Liver (tissue), 9 donors: ENCODE data around the gene FXYD2. TPM values are rescaled to one million over a fixed set of nuclear protein-coding genes. Genes with fewer than 3 reads are reported as not detected.

ENCODE experiments used
- DNase-seq: peaks from one replicate; pipeline ENCODE4 v3.0.0-alpha.2; 2017; ENCODE audit warnings: low spot score
- H3K27ac ChIP-seq, 2 donors: one replicate each; pipeline ENCODE4 v1.7.0; 2013; ENCODE audit warnings: inconsistent platforms in 2 of 2, low read length in 2 of 2, control low read depth in 1 of 2, low read depth in 1 of 2, mild to moderate bottlenecking in 1 of 2
- H3K27me3 ChIP-seq, 4 donors: one replicate each; pipeline versions ENCODE4 v1.6.1 to v1.7.0; 2013; ENCODE audit warnings: low read length in 3 of 4, inconsistent platforms in 1 of 4, mild to moderate bottlenecking in 1 of 4, moderate library complexity in 1 of 4; ENCODE audit not compliant: control insufficient read depth in 4 of 4, insufficient read depth in 4 of 4
- H3K36me3 ChIP-seq, 4 donors: one replicate each; pipeline versions ENCODE4 v1.6.1 to v1.7.0; 2013; ENCODE audit warnings: low read length in 3 of 4, mild to moderate bottlenecking in 3 of 4, low read depth in 1 of 4, moderate library complexity in 1 of 4; ENCODE audit not compliant: control insufficient read depth in 4 of 4, insufficient read depth in 3 of 4
- H3K4me1 ChIP-seq, 4 donors: one replicate each; pipeline versions ENCODE4 v1.6.1 to v1.7.0; 2013; ENCODE audit warnings: low read length in 3 of 4, mild to moderate bottlenecking in 3 of 4, moderate library complexity in 1 of 4; ENCODE audit not compliant: control insufficient read depth in 4 of 4, insufficient read depth in 4 of 4
- H3K4me3 ChIP-seq, 3 donors: one replicate each; pipeline versions ENCODE4 v1.6.1 to v1.7.0; 2013; ENCODE audit warnings: low read length in 3 of 3, control low read depth in 1 of 3, low read depth in 1 of 3, mild to moderate bottlenecking in 1 of 3
- H3K9ac ChIP-seq, 2 donors: one replicate each; pipeline ENCODE4 v1.7.0; 2013; ENCODE audit warnings: low read length in 2 of 2, mild to moderate bottlenecking in 2 of 2, moderate library complexity in 2 of 2, control low read depth in 1 of 2, low read depth in 1 of 2
- H3K9me3 ChIP-seq, 4 donors: one replicate each; pipeline versions ENCODE4 v1.6.1 to v1.7.0; 2013; ENCODE audit warnings: low read length in 3 of 4; ENCODE audit not compliant: control insufficient read depth in 4 of 4
- ATF3 ChIP-seq: IDR thresholded peaks from 2 replicates; pipeline ENCODE4 v1.6.1; 2016; ENCODE audit warnings: antibody characterized with exemption
- CTCF ChIP-seq: fragments of 150-350 bp; IDR thresholded peaks from 2 replicates; pipeline ENCODE4 v1.5.1; 2017; ENCODE audit warnings: improper control_type of control experiment, low read depth, low read length; ENCODE audit not compliant: missing input control
- FOXA1 ChIP-seq: IDR thresholded peaks from 2 replicates; pipeline ENCODE4 v1.6.1; 2016; ENCODE audit warnings: antibody characterized with exemption
- FOXA2 ChIP-seq: IDR thresholded peaks from 2 replicates; pipeline ENCODE4 v1.6.1; 2016; ENCODE audit warnings: antibody characterized with exemption
- GABPA ChIP-seq, 2 donors: IDR thresholded peaks in 1 of 2; conservative IDR thresholded peaks in 1 of 2; 2 replicates each; pipeline ENCODE4 v1.6.1; 2016; ENCODE audit warnings: antibody characterized with exemption in 2 of 2, mild to moderate bottlenecking in 1 of 2, moderate library complexity in 1 of 2
- HNF4A ChIP-seq, 2 donors: conservative IDR thresholded peaks; 2 replicates each; pipeline ENCODE4 v1.6.1; 2016; ENCODE audit warnings: antibody characterized with exemption in 2 of 2, mild to moderate bottlenecking in 2 of 2
- HNF4G ChIP-seq: IDR thresholded peaks from 2 replicates; pipeline ENCODE4 v1.6.1; 2016; ENCODE audit warnings: antibody characterized with exemption
- JUND ChIP-seq, 2 donors: IDR thresholded peaks; 2 replicates each; pipeline ENCODE4 v1.6.1; 2016; ENCODE audit warnings: antibody characterized with exemption in 2 of 2
- MAX ChIP-seq: IDR thresholded peaks from 2 replicates; pipeline ENCODE4 v1.6.1; 2016; ENCODE audit warnings: antibody characterized with exemption
- NR2F2 ChIP-seq: IDR thresholded peaks from 2 replicates; pipeline ENCODE4 v1.6.1; 2016; ENCODE audit warnings: antibody characterized with exemption
- RAD21 ChIP-seq, 2 donors: IDR thresholded peaks; 2 replicates each; pipeline ENCODE4 v1.6.1; 2016; ENCODE audit warnings: antibody characterized with exemption in 2 of 2, mild to moderate bottlenecking in 2 of 2
- REST ChIP-seq: IDR thresholded peaks from 2 replicates; pipeline ENCODE4 v1.6.1; 2016; ENCODE audit warnings: antibody characterized with exemption, mild to moderate bottlenecking
- RXRA ChIP-seq, 2 donors: IDR thresholded peaks; 2 replicates each; pipeline ENCODE4 v1.6.1; 2017 to 2018; ENCODE audit warnings: antibody characterized with exemption in 2 of 2, mild to moderate bottlenecking in 1 of 2
- SP1 ChIP-seq: IDR thresholded peaks from 2 replicates; pipeline ENCODE4 v1.6.1; 2018; ENCODE audit warnings: antibody characterized with exemption, mild to moderate bottlenecking
- TAF1 ChIP-seq: conservative IDR thresholded peaks from 2 replicates; pipeline ENCODE4 v1.6.1; 2016; ENCODE audit warnings: antibody characterized with exemption, mild to moderate bottlenecking
- YY1 ChIP-seq: IDR thresholded peaks from 2 replicates; pipeline ENCODE4 v1.6.1; 2016; ENCODE audit warnings: antibody characterized with exemption, mild to moderate bottlenecking
- ZBTB33 ChIP-seq: IDR thresholded peaks from 2 replicates; pipeline ENCODE4 v1.6.1; 2016; ENCODE audit warnings: antibody characterized with exemption
- WGBS: extraction: QIAGEN DNeasy Blood & Tissue Kit; methylation state at CpG from one replicate; pipeline ENCODE4 v1.1.7; 2013; 5-methylcytosine and 5-hydroxymethylcytosine counted together
- polyA plus RNA-seq, 2 donors: library from polyadenylated mRNA; stranded (reverse) in 1 of 2; unstranded in 1 of 2; fragments of 200-250 nt in 1 of 2; fragments of >200 nt in 1 of 2; fragmentation: Nextera tagmentation in 1 of 2; extraction: Ambion mirVana in 1 of 2; gene quantifications; one replicate each; pipeline versions ENCODE4 v1.2.1 to v1.2.3, GENCODE V29; 2013 to 2015
- total RNA-seq, 2 donors: library from RNA; depleted of rRNA; stranded (reverse); fragments of >200 nt; gene quantifications; one replicate each; pipeline ENCODE4 v1.2.3, GENCODE V29; 2014
- donor health status: healthy.
- donor health status: healthy.
- donor health status: healthy.
- donor health status: healthy.
- donor health status: healthy.

Gene FXYD2
- total and polyA plus RNA-seq, 4 donors = 20.2 to 105 (median 41.8) TPM

- Histone ChIP-seq H3K27ac (no peak overlapping the region), H3K9me3 (no peaks in the 10 kb centered on the region), H3K27me3 (no peaks in the 10 kb centered on the region), H3K4me1 (no peaks in the 10 kb centered on the region), H3K4me3 (no peak overlapping the region), H3K9ac (no peak overlapping the region), H3K36me3 (no peaks in the 10 kb centered on the region)
- no peak for TF ChIP-seq TAF1
- no peak for TF ChIP-seq CTCF
- no peak for TF ChIP-seq NR2F2
- no peak for TF ChIP-seq FOXA1
- TF ChIP-seq ATF3 = no peak
- no peak for TF ChIP-seq ZBTB33
- TF ChIP-seq REST = no peak
- TF ChIP-seq GABPA (IDR thresholded peaks at IDR 0.05 in 1 of 2, conservative IDR thresholded peaks at IDR 0.05 in 1 of 2) = no peak
- TF ChIP-seq RXRA (IDR thresholded peaks at IDR 0.05) = no peak
- TF ChIP-seq HNF4A (conservative IDR thresholded peaks at IDR 0.05) = no peak
- no peak for TF ChIP-seq RAD21 (IDR thresholded peaks at IDR 0.05)
- TF ChIP-seq FOXA2 = no peak
- TF ChIP-seq MAX = no peak
- no peak for TF ChIP-seq YY1
- no peak for TF ChIP-seq HNF4G
- 74% methylated on average over 6 of the region's 6 CpGs for WGBS
- DNase-seq = peak; percentile 27
Measured at GRCh38 chr11:117830674-117831351, 6.3 kb upstream of the FXYD2 start.

- Histone ChIP-seq H3K4me3 (no peak overlapping the region), H3K9ac (no peak overlapping the region), H3K9me3 (no peaks in the 10 kb centered on the region), H3K27ac (no peak overlapping the region), H3K27me3 (no peaks in the 10 kb centered on the region), H3K4me1 (peaks cover 0 to 2% (median 0%) of the 10 kb centered on the region in 4 donors), H3K36me3 (no peaks in the 10 kb centered on the region)
- peak; percentile 31 for DNase-seq
- WGBS = 88% methylated on average over 14 of the region's 14 CpGs
- TF ChIP-seq ZBTB33 (no peak), SP1 (no peak), RXRA (IDR thresholded peaks at IDR 0.05) (no peak), JUND (IDR thresholded peaks at IDR 0.05) (no peak), FOXA1 (no peak), GABPA (IDR thresholded peaks at IDR 0.05 in 1 of 2, conservative IDR thresholded peaks at IDR 0.05 in 1 of 2) (no peak), YY1 (no peak), CTCF (no peak)
Measured at GRCh38 chr11:117830072-117830471, 5.5 kb upstream of the FXYD2 start.
